Transverse colon (tissue), 4 donors: ENCODE data around the gene PC.

Source experiments
- CTCF ChIP-seq, 5 experiments: fragments of 200-600 bp in 3 of 5; fragments of 450-650 bp in 2 of 5; sonication (generic) in 3 of 5; IDR thresholded peaks; 1 replicate in 2 of 5; 2 replicates in 3 of 5; pipeline ENCODE4 v1.5.1; 2016 to 2017; ENCODE audit warnings: antibody characterized with exemption in 5 of 5, inconsistent platforms in 3 of 5, mild to moderate bottlenecking in 2 of 5, moderate library complexity in 1 of 5
- EP300 ChIP-seq: sonication (generic); formaldehyde crosslinking; IDR thresholded peaks from one replicate; pipeline ENCODE4 v1.6.1; 2017; ENCODE audit warnings: antibody characterized with exemption, low read depth
- POLR2A ChIP-seq: fragments of 450-650 bp; IDR thresholded peaks from one replicate; pipeline ENCODE4 v1.6.1; 2016; ENCODE audit warnings: antibody characterized with exemption, mild to moderate bottlenecking, moderate library complexity
- POLR2AphosphoS5 ChIP-seq, 3 donors: sonication (generic); formaldehyde crosslinking; IDR thresholded peaks; one replicate each; pipeline ENCODE4 v1.6.1; 2016; ENCODE audit warnings: antibody characterized with exemption in 3 of 3

- no peak for TF ChIP-seq POLR2A
- TF ChIP-seq CTCF (IDR thresholded peaks at IDR 0.05) = no peak
- no peak for TF ChIP-seq POLR2AphosphoS5 (IDR thresholded peaks at IDR 0.05)
- TF ChIP-seq EP300 = no peak
These were observed 35.6 kb downstream of the PC start for GRCh38 chr11:66922551-66922950.
